K562 (cell line): Measurements from ENCODE around the gene SRPK2. TPM values are rescaled to one million over a fixed set of nuclear protein-coding genes. Genes with fewer than 3 reads are reported as not detected.
A peak's percentile ranks its signal among the peaks of the same experiment; 100 is the strongest.

Experiments used
- ATAC-seq: fragments of 200-7000 bp; cut with Tn5 transposase; 3 replicates; pipeline ENCODE4 v1.9.1; 2020; ENCODE audit warnings: moderate library complexity
- BruUV-seq: library from RNA; stranded (reverse); fragments of 400-500 nt; replicated peaks from 2 replicates; lab custom pipeline; 2021; lab: Mats Ljungman, UMichigan
- CTCF ChIA-PET: fragments of 300-600 bp; formaldehyde crosslinking; extraction: SDS; loops from one replicate; lab custom pipeline; 2021; ENCODE audit warnings: low intra/inter-chr PET ratio; lab: Yijun Ruan, JAX
- POLR2A ChIA-PET: fragments of 300-600, 350-650 bp; sonication (Branson Sonifier 250); formaldehyde crosslinking; extraction: SDS; loops from one replicate; lab custom pipeline; 2021; ENCODE audit warnings: antibody characterized with exemption, inconsistent platforms; lab: Yijun Ruan, JAX
- DNase-seq, 4 experiments: peaks; one replicate each; pipeline versions ENCODE4 v3.0.0 to v3.0.0-alpha.2; 2011 to 2018; ENCODE audit warnings: low spot score in 3 of 4, mixed read lengths in 3 of 4; ENCODE audit errors: extremely low read depth in 1 of 4
- FAIRE-seq: peaks from 2 replicates; lab custom pipeline; 2011; peaks lifted over from hg19 to GRCh38; lab: Jason Lieb, UNC
- H2AFZ ChIP-seq: 2 replicates; pipeline ENCODE4 v1.6.0; 2011; ENCODE audit warnings: low read depth, low read length, control low read depth, inconsistent platforms
- H3K27ac ChIP-seq: fragments of 200-600 bp; 3 replicates; pipeline ENCODE4 v1.8.0; 2011; ENCODE audit warnings: low read depth, mild to moderate bottlenecking, control low read depth, inconsistent platforms, low read length, moderate library complexity, mixed read lengths; ENCODE audit errors: extremely low read depth
- H3K27me3 ChIP-seq, 2 experiments: fragments of 300-600 bp in 1 of 2; 2 replicates in 1 of 2; 3 replicates in 1 of 2; pipeline versions ENCODE4 v1.6.0 to v1.8.0; 2011; ENCODE audit warnings: inconsistent platforms in 2 of 2, low read length in 2 of 2, mild to moderate bottlenecking in 1 of 2, mixed read lengths in 1 of 2, moderate library complexity in 1 of 2; ENCODE audit not compliant: control insufficient read depth in 2 of 2, insufficient read depth in 2 of 2
- H3K36me3 ChIP-seq: fragments of 300-600 bp; 3 replicates; pipeline ENCODE4 v1.8.0; 2011; ENCODE audit warnings: mild to moderate bottlenecking, low read length, inconsistent platforms; ENCODE audit not compliant: control insufficient read depth, insufficient read depth
- H3K4me1 ChIP-seq, 2 experiments: fragments of 200-600 bp in 1 of 2; replicated peaks in 1 of 2; 2 replicates in 1 of 2; 3 replicates in 1 of 2; pipeline versions ENCODE4 v1.5.1 to v1.8.0; 2011; ENCODE audit warnings: inconsistent platforms in 2 of 2, low read length in 2 of 2, mild to moderate bottlenecking in 1 of 2, mixed read lengths in 1 of 2, moderate library complexity in 1 of 2; ENCODE audit not compliant: control insufficient read depth in 2 of 2, insufficient read depth in 2 of 2
- H3K4me2 ChIP-seq: 2 replicates; pipeline ENCODE4 v1.6.1; 2011; ENCODE audit warnings: low read length, control low read depth, inconsistent platforms, mixed read lengths; ENCODE audit not compliant: insufficient read depth
- H3K4me3 ChIP-seq: fragments of 200-600 bp; sonication (generic), shearing (Covaris generic); 2 replicates; pipeline ENCODE4 v1.5.1; 2016; ENCODE audit warnings: control low read depth, inconsistent platforms
- H3K79me2 ChIP-seq: fragments of 200-600 bp; 3 replicates; pipeline ENCODE4 v1.8.0; 2011; ENCODE audit warnings: low read length, inconsistent platforms; ENCODE audit not compliant: control insufficient read depth, insufficient read depth
- H3K9ac ChIP-seq, 2 experiments: 2 replicates each; pipeline versions ENCODE4 v1.6.0 to v1.6.1; 2011; ENCODE audit warnings: low read depth in 2 of 2, low read length in 2 of 2, control low read depth in 1 of 2, inconsistent platforms in 1 of 2, mild to moderate bottlenecking in 1 of 2, mixed read lengths in 1 of 2; ENCODE audit not compliant: insufficient read depth in 1 of 2
- H3K9me1 ChIP-seq: one replicate; pipeline ENCODE4 v1.6.0; 2011; ENCODE audit warnings: inconsistent platforms, mild to moderate bottlenecking, low read length, moderate library complexity; ENCODE audit not compliant: control insufficient read depth, insufficient read depth
- H3K9me3 ChIP-seq: replicated peaks from 2 replicates; pipeline ENCODE4 v1.5.1; 2011; ENCODE audit warnings: low read depth, low read length, inconsistent platforms; ENCODE audit not compliant: control insufficient read depth, insufficient read depth
- H4K20me1 ChIP-seq: replicated peaks from 2 replicates; pipeline ENCODE4 v1.6.1; 2011; ENCODE audit warnings: low read length, inconsistent platforms, mixed read lengths; ENCODE audit not compliant: control insufficient read depth, insufficient read depth
- BACH1 ChIP-seq: fragments of 200-800 bp; sonication (Bioruptor generic); IDR thresholded peaks from 2 replicates; pipeline ENCODE4 v1.6.1; 2016; ENCODE audit warnings: missing genetic modification characterization, missing compliant biosample characterization
- BRCA1 ChIP-seq, 2 experiments: fragments of 450-650 bp in 1 of 2; sonication (generic) in 1 of 2; formaldehyde crosslinking in 1 of 2; IDR thresholded peaks; 2 replicates each; pipeline versions ENCODE4 v1.5.0 to v1.6.1; 2017 to 2020; ENCODE audit warnings: mild to moderate bottlenecking in 1 of 2, missing genetic modification reagents in 1 of 2
- DPF2 ChIP-seq: fragments of 450-650 bp; IDR thresholded peaks from 2 replicates; pipeline ENCODE4 v1.6.1; 2016
- ETV5 ChIP-seq: sonication (generic); formaldehyde crosslinking; IDR thresholded peaks from 2 replicates; pipeline ENCODE4 v1.4.0; 2020; ENCODE audit warnings: low read depth, mild to moderate bottlenecking, missing genetic modification reagents
- GATAD2A ChIP-seq: fragments of 450-650 bp; IDR thresholded peaks from 2 replicates; pipeline ENCODE4 v1.6.1; 2017
- HCFC1 ChIP-seq: IDR thresholded peaks from 2 replicates; pipeline ENCODE4 v1.6.1; 2012; ENCODE audit warnings: low read depth, low read length, improper control_type of control experiment
- HDGF ChIP-seq: fragments of 450-650 bp; IDR thresholded peaks from 2 replicates; pipeline ENCODE4 v1.6.1; 2016
- KLF10 ChIP-seq: fragments of 250-450 bp; sonication (Bioruptor Pico); IDR thresholded peaks from 2 replicates; pipeline ENCODE4 v1.6.1; 2021; ENCODE audit warnings: matching md5 sums
- LEF1 ChIP-seq: fragments of 450-650 bp; IDR thresholded peaks from 2 replicates; pipeline ENCODE4 v1.6.1; 2016; ENCODE audit warnings: mild to moderate bottlenecking
- MCM3 ChIP-seq: fragments of 450-650 bp; IDR thresholded peaks from 2 replicates; pipeline ENCODE4 v1.6.1; 2016
- NCOA6 ChIP-seq: fragments of 450-650 bp; IDR thresholded peaks from 2 replicates; pipeline ENCODE4 v1.6.1; 2017; ENCODE audit warnings: mild to moderate bottlenecking
- RBM25 ChIP-seq: fragments of 200-400 bp; formaldehyde crosslinking; IDR thresholded peaks from 2 replicates; pipeline ENCODE4 v1.6.1; 2018; ENCODE audit warnings: low read length, low read depth, moderate library complexity; ENCODE audit not compliant: severe bottlenecking
- RBM34 ChIP-seq: fragments of 200-400 bp; formaldehyde crosslinking; IDR thresholded peaks from 2 replicates; pipeline ENCODE4 v1.6.1; 2018; ENCODE audit warnings: low read length, borderline replicate concordance; ENCODE audit not compliant: insufficient read depth
- SMARCE1 ChIP-seq: fragments of 450-650 bp; IDR thresholded peaks from 2 replicates; pipeline ENCODE4 v1.7.1; 2016; ENCODE audit warnings: mild to moderate bottlenecking
- TBL1XR1 ChIP-seq, 2 experiments: IDR thresholded peaks; 2 replicates each; pipeline ENCODE4 v1.6.1; 2012; ENCODE audit warnings: improper control_type of control experiment in 2 of 2, low read length in 2 of 2, mild to moderate bottlenecking in 1 of 2
- ZFP30 ChIP-seq: fragments of 250-450 bp; sonication (Bioruptor Pico); IDR thresholded peaks from 2 replicates; pipeline ENCODE4 v1.8.0; 2022; ENCODE audit warnings: moderate library complexity, mild to moderate bottlenecking, inconsistent platforms, borderline replicate concordance
- ZNF584 ChIP-seq: fragments of 200-800 bp; sonication (Bioruptor generic); IDR thresholded peaks from 2 replicates; pipeline ENCODE4 v1.6.1; 2016; ENCODE audit warnings: low read depth, mild to moderate bottlenecking, missing genetic modification characterization, missing compliant biosample characterization
- WGBS: fragments of 100-300 bp; shearing (Covaris generic); methylation state at CpG from one replicate; pipeline ENCODE4 v1.1.6; 2016; ENCODE audit warnings: low coverage, mixed read lengths; ENCODE audit not compliant: insufficient coverage; ENCODE audit errors: missing lambda C conversion rate; 5-methylcytosine and 5-hydroxymethylcytosine counted together
- in situ Hi-C: fragments of 300-500 bp; cut with MboI; formaldehyde crosslinking; loops from 4 replicates; pipeline ENCODE4 v1.15.0; 2018; ENCODE audit warnings: inconsistent platforms, mixed read lengths
- intact Hi-C: fragments of 100-400 bp; cut with micrococcal nuclease; formaldehyde crosslinking; loops from 2 replicates; pipeline ENCODE4 v1.14.2; 2022
- polyA plus RNA-seq, 8 experiments: library from polyadenylated mRNA; depleted of rRNA in 4 of 8; stranded (reverse) in 5 of 8; unstranded in 3 of 8; fragments of >200 nt; fragmentation: Nextera tagmentation in 2 of 8; fragmentation: Illumina TruSeq in 1 of 8; extraction: Ambion mirVana in 2 of 8; extraction: Trizol in 1 of 8; gene quantifications; 2 replicates each; pipeline versions ENCODE4 v1.2.1 to v1.2.3, GENCODE V29; 2011 to 2014; ENCODE audit warnings: inconsistent platforms in 1 of 8, missing spikeins in 1 of 8
- total RNA-seq, 7 experiments: library from RNA; depleted of rRNA in 6 of 7; stranded (reverse); fragments of >200 nt in 6 of 7; fragmentation: Illumina TruSeq in 2 of 7; extraction: Trizol in 2 of 7; gene quantifications; 2 replicates each; pipeline versions ENCODE4 v1.2.1 to v1.2.3, GENCODE V29; 2011 to 2021; ENCODE audit warnings: low replicate concordance in 1 of 7

SRPK2 gene
- total and polyA plus RNA-seq, 9 of the 15 experiments (the other 6 are each of a cell fraction or from before 2014, with no cell fraction given) = 21.5 to 44.7 (median 33.3) TPM

DNA sequence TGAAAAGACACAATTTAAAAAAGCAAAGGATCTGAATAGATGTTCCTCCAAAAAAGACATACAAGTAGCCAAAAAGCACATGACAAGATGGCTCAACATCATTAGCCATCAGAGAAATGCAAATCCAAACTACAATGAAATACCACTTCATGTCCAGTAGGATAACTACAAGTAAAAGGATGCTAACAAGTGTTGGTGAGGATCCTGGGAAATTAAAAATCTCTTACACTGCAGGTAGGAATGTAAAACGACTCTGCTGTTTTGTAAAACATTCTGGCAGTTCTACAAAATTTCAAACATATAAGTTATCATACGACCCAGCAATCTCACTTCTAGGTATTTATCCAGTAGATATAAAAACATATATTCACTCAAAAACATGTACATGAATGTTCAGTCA is 161.3 kb downstream of the SRPK2 start:
- H3K4me1 ChIP-seq = peaks cover 7 to 16% of the 10 kb centered on the region in 2 experiments
- no peak overlapping the region for H3K4me3 ChIP-seq
- ChIA-PET CTCF (no interaction called here), POLR2A (no interaction called here)
- 35% methylated on average over 2 of the region's 2 CpGs for WGBS
- in situ Hi-C loops = no loop called here
- no peaks in the 10 kb centered on the region for H3K27me3 ChIP-seq
- TF ChIP-seq RBM25 = peak; percentile 39
- no peak for TF ChIP-seq KLF10 (CRISPR knock-in tag)
- FAIRE-seq (no peak), ATAC-seq (no peak), DNase-seq (no peak)
- H3K36me3 ChIP-seq = no peaks in the 10 kb centered on the region
- H3K9me1 ChIP-seq = no peaks in the 10 kb centered on the region
- no TSS peak for BruUV-seq
- H3K9ac ChIP-seq = no peak overlapping the region
- H4K20me1 ChIP-seq = no peaks in the 10 kb centered on the region
- H3K4me2 ChIP-seq = no peak overlapping the region
- no peak overlapping the region for H2AFZ ChIP-seq
- intact Hi-C loops = no loop called here
- peaks cover 19% of the 10 kb centered on the region for H3K79me2 ChIP-seq
- no peak overlapping the region for H3K27ac ChIP-seq
- H3K9me3 ChIP-seq = no peaks in the 10 kb centered on the region; the same call in 1 of the 2 replicates

GRCh38 chr7:105224884-105225651 is 163.7 kb downstream of the SRPK2 start:
- H3K4me2 ChIP-seq = peak overlapping the region; percentile 17; the same call in 1 of the 2 replicates
- no peak overlapping the region for H3K4me3 ChIP-seq
- no TSS peak for BruUV-seq
- in situ Hi-C loops (no loop called here), intact Hi-C loops (no loop called here)
- peaks cover 25% of the 10 kb centered on the region for H3K79me2 ChIP-seq
- POLR2A ChIA-PET = interaction anchor here (0.6 to 1.7 kb wide), 8 partner anchors 8 to 66 kb away, joined by 3 to 7 read pairs (median 4); no protein-coding TSS in a partner anchor
- H3K9ac ChIP-seq = 0 out of 4 replicates have a peak overlapping the region, but pooled peaks of 1 of the 2 experiments have one; percentile 6
- H3K9me1 ChIP-seq = no peaks in the 10 kb centered on the region
- ATAC-seq (peak; percentile 85), FAIRE-seq (peak; percentile 88), DNase-seq (peak in 2 of 4 experiments; percentile 41 to 73)
- H2AFZ ChIP-seq = peak overlapping the region; percentile 14; the same call in 1 of the 2 replicates
- H3K27ac ChIP-seq = peak overlapping the region; percentile 62; the same call in 2 of the 3 replicates
- H4K20me1 ChIP-seq = no peaks in the 10 kb centered on the region
- CTCF ChIA-PET = no interaction called here
- peaks cover 7 to 16% of the 10 kb centered on the region in 2 experiments for H3K4me1 ChIP-seq
- no peaks in the 10 kb centered on the region; the same call in 1 of the 2 replicates for H3K9me3 ChIP-seq
- WGBS = 15% methylated on average over 6 of the region's 6 CpGs
- H3K27me3 ChIP-seq = no peaks in the 10 kb centered on the region
- no peaks in the 10 kb centered on the region for H3K36me3 ChIP-seq
- TF ChIP-seq LEF1 = peak; percentile 26; the same call in 1 of the 2 replicates
- no peak for TF ChIP-seq MCM3
- no peak for TF ChIP-seq ETV5 (CRISPR knock-in tag)
- no peak for TF ChIP-seq NCOA6
- no peak for TF ChIP-seq GATAD2A
- 0 out of 2 replicates have a peak, but pooled peaks have one; percentile 43 for TF ChIP-seq DPF2
- TF ChIP-seq RBM34 = no peak
- TF ChIP-seq TBL1XR1 (IDR thresholded peaks at IDR 0.05; ENCODE audit: low read length in 2 of 2) = no peak
- no peak for TF ChIP-seq ZFP30 (CRISPR knock-in tag)
- peak; percentile 34 for TF ChIP-seq SMARCE1
- TF ChIP-seq ZNF584 (CRISPR knock-in tag) = 0 out of 2 replicates have a peak, but pooled peaks have one; percentile 13
- no peak for TF ChIP-seq BRCA1 (IDR thresholded peaks at IDR 0.05)
- TF ChIP-seq BRCA1 (CRISPR knock-in tag; IDR thresholded peaks at IDR 0.05) = no peak
- TF ChIP-seq HCFC1 = no peak
- TF ChIP-seq HDGF = no peak
- TF ChIP-seq BACH1 (tag) = peak; percentile 30; the same call in 1 of the 2 replicates
